ENCODE data around the gene TRIM7.
A peak's percentile ranks its signal among the peaks of the same experiment; 100 is the strongest.

Gene TRIM7

GRCh38 chr5:181176254-181176952, 28.6 kb downstream of the TRIM7 start:
- DNase-seq (ENCODE audit: low read depth): no peak
- no peak overlapping the region for H3K4me3 ChIP-seq (ENCODE audit: control insufficient read depth, low read depth, low read length)
- TF ChIP-seq CTCF (conservative IDR thresholded peaks at IDR 0.05; ENCODE audit: control insufficient read depth, insufficient read depth, low read depth, low read length): no peak

GRCh38 chr5:181173420-181174342, 31.3 kb downstream of the TRIM7 start:
- H3K4me3 ChIP-seq (ENCODE audit: control insufficient read depth, low read depth, low read length): peak overlapping the region; percentile 42
- peak; percentile 92 for DNase-seq (ENCODE audit: low read depth)

GRCh38 chr5:181173027-181173419, 32.0 kb downstream of the TRIM7 start:
- peak; percentile 61 for TF ChIP-seq CTCF (conservative IDR thresholded peaks at IDR 0.05; ENCODE audit: control insufficient read depth, insufficient read depth, low read depth, low read length)
- DNase-seq (ENCODE audit: low read depth): peak; percentile 70

More at GRCh38 chr5:181173420-181174342, 31.3 kb downstream of the TRIM7 start:
- no peak for TF ChIP-seq CTCF (conservative IDR thresholded peaks at IDR 0.05; ENCODE audit: control insufficient read depth, insufficient read depth, low read depth, low read length)

GRCh38 chr5:181171782-181172181, 33.2 kb downstream of the TRIM7 start:
- TF ChIP-seq CTCF (conservative IDR thresholded peaks at IDR 0.05; ENCODE audit: control insufficient read depth, insufficient read depth, low read depth, low read length): no peak
- no peak for DNase-seq (ENCODE audit: low read depth)

More at GRCh38 chr5:181173027-181173419, 32.0 kb downstream of the TRIM7 start:
- H3K4me3 ChIP-seq (ENCODE audit: control insufficient read depth, low read depth, low read length): peak overlapping the region; percentile 38

GRCh38 chr5:181170996-181171395, 34.0 kb downstream of the TRIM7 start:
- no peak for DNase-seq (ENCODE audit: low read depth)
- no peak overlapping the region for H3K4me3 ChIP-seq (ENCODE audit: control insufficient read depth, low read depth, low read length)
- no peak for TF ChIP-seq CTCF (conservative IDR thresholded peaks at IDR 0.05; ENCODE audit: control insufficient read depth, insufficient read depth, low read depth, low read length)

More at GRCh38 chr5:181171782-181172181, 33.2 kb downstream of the TRIM7 start:
- no peak overlapping the region for H3K4me3 ChIP-seq (ENCODE audit: control insufficient read depth, low read depth, low read length)

GRCh38 chr5:181170237-181170825, 34.7 kb downstream of the TRIM7 start:
- DNase-seq (ENCODE audit: low read depth): no peak
- H3K4me3 ChIP-seq (ENCODE audit: control insufficient read depth, low read depth, low read length): peak overlapping the region; percentile 38
- no peak for TF ChIP-seq CTCF (conservative IDR thresholded peaks at IDR 0.05; ENCODE audit: control insufficient read depth, insufficient read depth, low read depth, low read length)

- peak; percentile 83 for DNase-seq (ENCODE audit: low read depth)
- peak overlapping the region; percentile 38 for H3K4me3 ChIP-seq (ENCODE audit: control insufficient read depth, low read depth, low read length)
These were observed 35.3 kb downstream of the TRIM7 start for GRCh38 chr5:181169459-181170236.

Measured in fibroblast of mammary gland (primary cell).